Endometrial microvascular endothelial cells (primary cell): ENCODE data around the gene MALRD1. TPM values are rescaled to one million over a fixed set of nuclear protein-coding genes. Genes with fewer than 3 reads are reported as not detected.

Experiments used
- in situ Hi-C: cut with HindIII; loops from 2 replicates; pipeline ENCODE4 v1.10.0; 2017; ENCODE audit warnings: low sequenced_read_pairs, low pct_unique_long_range_greater_than_20kb; ENCODE audit errors: inconsistent ontology term
- total RNA-seq: library from RNA; depleted of rRNA; stranded (reverse); fragments of >200 nt; gene quantifications from one replicate; pipeline ENCODE4 v1.2.3, GENCODE V29; 2015; ENCODE audit errors: inconsistent ontology term

The MALRD1 gene
- total RNA-seq, 1 donor from 2014 or later: not detected

GRCh38 chr10:19096501-19097073, 48.0 kb downstream of the MALRD1 start:
- in situ Hi-C loops: no loop called here

GRCh38 chr10:19097151-19097550, 48.5 kb downstream of the MALRD1 start:
- in situ Hi-C loops: no loop called here

- in situ Hi-C loops: no loop called here
These were observed 50.2 kb downstream of the MALRD1 start for GRCh38 chr10:19098803-19099202.

- in situ Hi-C loops: no loop called here
These were observed 58.8 kb downstream of the MALRD1 start for GRCh38 chr10:19107406-19107805.

GRCh38 chr10:19111501-19112267, 63.1 kb downstream of the MALRD1 start:
- in situ Hi-C loops: no loop called here

GRCh38 chr10:19117438-19117837, 68.8 kb downstream of the MALRD1 start:
- in situ Hi-C loops: no loop called here

- in situ Hi-C loops: no loop called here
These were observed 70.6 kb downstream of the MALRD1 start for GRCh38 chr10:19119191-19119590.

- in situ Hi-C loops: no loop called here
These were observed 71.8 kb downstream of the MALRD1 start for GRCh38 chr10:19120381-19120908.

GRCh38 chr10:19133992-19134391, 85.4 kb downstream of the MALRD1 start:
- in situ Hi-C loops: no loop called here

- in situ Hi-C loops: no loop called here
These were observed 94.4 kb downstream of the MALRD1 start for GRCh38 chr10:19142967-19143366.

- in situ Hi-C loops: no loop called here
These were observed 95.6 kb downstream of the MALRD1 start for GRCh38 chr10:19144206-19144605.

GRCh38 chr10:19154375-19154774, 105.8 kb downstream of the MALRD1 start:
- in situ Hi-C loops: no loop called here

- in situ Hi-C loops: no loop called here
These were observed 109.8 kb downstream of the MALRD1 start for GRCh38 chr10:19158358-19158757.

GRCh38 chr10:19158870-19159269, 110.3 kb downstream of the MALRD1 start:
- in situ Hi-C loops: no loop called here

- in situ Hi-C loops: no loop called here
These were observed 115.9 kb downstream of the MALRD1 start for GRCh38 chr10:19164461-19164860.

- in situ Hi-C loops: no loop called here
These were observed 120.0 kb downstream of the MALRD1 start for GRCh38 chr10:19168584-19168983.

GRCh38 chr10:19169041-19169440, 120.4 kb downstream of the MALRD1 start:
- in situ Hi-C loops: no loop called here

- in situ Hi-C loops: no loop called here
These were observed 121.1 kb downstream of the MALRD1 start for GRCh38 chr10:19169684-19170083.

GRCh38 chr10:19178675-19179074, 130.1 kb downstream of the MALRD1 start:
- in situ Hi-C loops: no loop called here

- in situ Hi-C loops: no loop called here
These were observed 136.3 kb downstream of the MALRD1 start for GRCh38 chr10:19184891-19185290.
